ENCODE results near the gene DFFB. TPM values are rescaled to one million over a fixed set of nuclear protein-coding genes. Genes with fewer than 3 reads are reported as not detected.

The DFFB gene
- total and polyA plus RNA-seq, 10 donors, result 6.3 to 13.8 (median 10.3) TPM

GRCh38 chr1:3898475-3898735, 41.1 kb downstream of the DFFB start:
- intact Hi-C loops (cut with DNase I; ENCODE audit: low total_unique reads), result no loop called here

GRCh38 chr1:3898994-3899753, 41.9 kb downstream of the DFFB start:
- Histone ChIP-seq H3K4me3 (peak overlapping the region; percentile 73 to 100 (median 98)), H3K4me1 (peaks cover 12 to 71% (median 30%) of the 10 kb centered on the region in 6 donors), H3K36me3 (peaks cover 0 to 23% (median 12%) of the 10 kb centered on the region in 6 donors), H3K9me3 (peaks cover 6 to 28% (median 21%) of the 10 kb centered on the region in 8 donors), H3K27me3 (replicated peaks in 1 of 7) (no peaks in the 10 kb centered on the region), H3K27ac (peak overlapping the region; percentile 71 to 99 (median 96))
- TF ChIP-seq, protein P1, sequence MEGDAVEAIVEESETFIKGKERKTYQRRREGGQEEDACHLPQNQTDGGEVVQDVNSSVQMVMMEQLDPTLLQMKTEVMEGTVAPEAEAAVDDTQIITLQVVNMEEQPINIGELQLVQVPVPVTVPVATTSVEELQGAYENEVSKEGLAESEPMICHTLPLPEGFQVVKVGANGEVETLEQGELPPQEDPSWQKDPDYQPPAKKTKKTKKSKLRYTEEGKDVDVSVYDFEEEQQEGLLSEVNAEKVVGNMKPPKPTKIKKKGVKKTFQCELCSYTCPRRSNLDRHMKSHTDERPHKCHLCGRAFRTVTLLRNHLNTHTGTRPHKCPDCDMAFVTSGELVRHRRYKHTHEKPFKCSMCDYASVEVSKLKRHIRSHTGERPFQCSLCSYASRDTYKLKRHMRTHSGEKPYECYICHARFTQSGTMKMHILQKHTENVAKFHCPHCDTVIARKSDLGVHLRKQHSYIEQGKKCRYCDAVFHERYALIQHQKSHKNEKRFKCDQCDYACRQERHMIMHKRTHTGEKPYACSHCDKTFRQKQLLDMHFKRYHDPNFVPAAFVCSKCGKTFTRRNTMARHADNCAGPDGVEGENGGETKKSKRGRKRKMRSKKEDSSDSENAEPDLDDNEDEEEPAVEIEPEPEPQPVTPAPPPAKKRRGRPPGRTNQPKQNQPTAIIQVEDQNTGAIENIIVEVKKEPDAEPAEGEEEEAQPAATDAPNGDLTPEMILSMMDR (IDR thresholded peaks at IDR 0.05 in 8 of 11, conservative IDR thresholded peaks at IDR 0.05 in 3 of 11), result no peak
- no peak for TF ChIP-seq POLR2AphosphoS5 (IDR thresholded peaks at IDR 0.05)
- TF ChIP-seq POLR2A (IDR thresholded peaks at IDR 0.05), result no peak
- 47 to 64% (median 49%) methylated on average over 8 to 10 of the region's 10 CpGs for WGBS, 5 donors
- DNase-seq, result peak; percentile 84
- intact Hi-C loops (cut with DNase I; ENCODE audit: low total_unique reads), result no loop called here

More at GRCh38 chr1:3898475-3898735, 41.1 kb downstream of the DFFB start:
- peaks cover 0 to 29% (median 12%) of the 10 kb centered on the region in 6 donors for H3K36me3 ChIP-seq
- no peak overlapping the region for H3K4me3 ChIP-seq
- no peak for TF ChIP-seq POLR2A (IDR thresholded peaks at IDR 0.05)
- TF ChIP-seq, protein P1 (IDR thresholded peaks at IDR 0.05 in 8 of 11, conservative IDR thresholded peaks at IDR 0.05 in 3 of 11), result no peak
- no peak for TF ChIP-seq POLR2AphosphoS5 (IDR thresholded peaks at IDR 0.05)
- peaks cover 12 to 70% (median 32%) of the 10 kb centered on the region in 6 donors for H3K4me1 ChIP-seq
- DNase-seq, result no peak
- no peaks in the 10 kb centered on the region for H3K27me3 ChIP-seq (replicated peaks in 1 of 7)
- H3K27ac ChIP-seq, result no peak overlapping the region
- peaks cover 6 to 28% (median 21%) of the 10 kb centered on the region in 8 donors for H3K9me3 ChIP-seq

DNA sequence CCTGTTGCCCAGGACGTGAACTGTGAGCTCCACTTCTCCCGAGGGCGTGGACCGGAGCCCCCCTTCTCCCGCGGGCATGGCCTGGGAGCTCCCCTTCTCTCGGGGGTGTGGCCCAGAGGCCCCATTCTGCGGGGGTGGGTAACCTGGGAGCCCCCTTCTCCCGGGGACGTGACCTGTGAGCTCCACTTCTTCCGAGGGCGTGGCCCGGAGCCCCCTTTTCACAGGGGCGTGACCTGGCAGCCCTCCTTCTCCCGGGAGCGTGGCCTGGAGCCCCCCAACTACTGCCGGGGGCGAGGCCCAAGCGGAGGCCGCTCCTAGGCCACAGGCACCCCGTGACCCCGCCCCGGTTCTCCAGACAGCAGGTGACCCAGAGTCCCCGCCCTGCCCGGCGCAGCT, 42.5 kb downstream of the DFFB start:
- no peaks in the 10 kb centered on the region for H3K27me3 ChIP-seq (replicated peaks in 1 of 7)
- intact Hi-C loops (cut with DNase I; ENCODE audit: low total_unique reads), result no loop called here
- peaks cover 12 to 73% (median 30%) of the 10 kb centered on the region in 6 donors for H3K4me1 ChIP-seq
- TF ChIP-seq, protein P1 (IDR thresholded peaks at IDR 0.05 in 8 of 11, conservative IDR thresholded peaks at IDR 0.05 in 3 of 11), result no peak
- TF ChIP-seq POLR2AphosphoS5 (IDR thresholded peaks at IDR 0.05), result no peak
- no peak for TF ChIP-seq POLR2A (IDR thresholded peaks at IDR 0.05)
- peak overlapping the region; percentile 73 to 100 (median 98) for H3K4me3 ChIP-seq
- H3K9me3 ChIP-seq, result peaks cover 6 to 28% (median 21%) of the 10 kb centered on the region in 8 donors
- WGBS, 5 donors, result 0 to 1% (median 0%) methylated on average over 13 to 26 of the region's 26 CpGs
- H3K27ac ChIP-seq, result peak overlapping the region; percentile 71 to 99 (median 96)
- H3K36me3 ChIP-seq, result peaks cover 0 to 20% (median 10%) of the 10 kb centered on the region in 6 donors
- no peak for DNase-seq

DNA sequence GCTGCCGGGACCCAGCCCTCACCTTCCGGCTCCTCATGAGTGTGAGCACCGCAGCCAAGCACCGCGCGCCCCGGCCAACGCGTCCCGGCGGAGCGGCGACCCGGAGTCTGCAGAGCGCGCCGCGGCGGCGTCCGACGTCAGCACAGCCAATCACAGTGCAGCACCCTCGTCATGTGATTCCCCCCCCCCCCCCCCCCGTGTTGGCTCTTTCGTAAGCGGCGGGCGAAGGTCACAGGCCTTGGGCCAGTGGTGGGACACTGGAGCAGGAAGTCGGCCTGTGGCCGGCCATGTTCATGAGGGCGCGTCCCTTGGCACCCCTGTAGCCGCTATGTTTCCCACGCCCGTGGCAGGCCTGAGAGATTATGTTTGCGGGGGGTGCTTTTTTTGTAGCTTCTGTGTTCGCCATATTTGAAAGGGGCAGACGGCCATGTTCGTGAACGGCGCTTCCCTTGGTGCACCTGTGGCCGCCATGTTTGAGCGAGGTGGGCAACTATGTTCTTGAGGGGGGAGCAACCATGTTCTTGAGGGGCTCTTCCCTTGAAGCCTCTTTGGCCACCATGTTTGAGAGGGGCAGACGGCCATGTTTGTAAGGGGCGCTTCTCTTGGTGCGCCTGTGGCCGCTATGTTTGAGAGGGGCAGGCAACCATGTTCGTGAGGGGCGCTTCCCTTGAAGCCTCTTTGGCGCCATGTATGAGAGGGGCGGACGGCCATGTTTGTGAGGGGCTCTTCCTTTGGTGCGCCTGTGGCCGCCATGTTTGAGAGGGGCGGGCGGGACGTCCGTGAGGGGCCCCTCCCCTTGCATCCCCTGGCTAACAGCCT, 43.1 kb downstream of the DFFB start, which contains the start of gene C1orf174:
Gene C1orf174, minus strand, starts transcription at position 123 of the 819 bp plus-strand sequence. Its CDS starts 86 bp downstream, at position 37.
- DNase-seq, result peak; percentile 98
- TF ChIP-seq POLR2AphosphoS5 (IDR thresholded peaks at IDR 0.05) (peak; percentile 82 to 92 (median 86)), POLR2A (IDR thresholded peaks at IDR 0.05) (peak in 2 of 3 donors; percentile 6 to 36)
- TF ChIP-seq, protein P1 (IDR thresholded peaks at IDR 0.05 in 8 of 11, conservative IDR thresholded peaks at IDR 0.05 in 3 of 11), result peak in 1 of 11 experiments; percentile 39
- H3K4me3 ChIP-seq, result peak within 1 kb of the TSS; percentile 73 to 100 (median 98)
- H3K4me1 ChIP-seq, result peaks cover 12 to 71% (median 30%) of the 10 kb centered on the region in 6 donors
- peak within 1 kb of the TSS; percentile 71 to 99 (median 96) for H3K27ac ChIP-seq
- no peaks in the 10 kb centered on the region for H3K27me3 ChIP-seq (replicated peaks in 1 of 7)
- 0 to 1% (median 0%) methylated on average over 17 to 58 of the region's 58 CpGs for WGBS, 5 donors
- intact Hi-C loops (cut with DNase I; ENCODE audit: low total_unique reads), result no loop called here
- H3K9me3 ChIP-seq, result peaks cover 6 to 28% (median 21%) of the 10 kb centered on the region in 8 donors
- H3K36me3 ChIP-seq, result peaks cover 0 to 14% (median 4%) of the 10 kb centered on the region in 6 donors
